HG03196 (cell line): ENCODE measurements around the gene BOD1L1.
A peak's percentile ranks its signal among the peaks of the same experiment; 100 is the strongest.

Experiments
- ATAC-seq: cut with Tn5 transposase; IDR thresholded peaks from one replicate; pipeline ENCODE4 v1.9.1; 2021; ENCODE audit not compliant: unreplicated experiment

The BOD1L1 gene

GRCh38 chr4:13540446-13541175, 86.9 kb downstream of the BOD1L1 start:
- no peak for ATAC-seq

- ATAC-seq: no peak
Measured at GRCh38 chr4:13539619-13540445, 87.7 kb downstream of the BOD1L1 start.

GRCh38 chr4:13539047-13539618, 88.4 kb downstream of the BOD1L1 start:
- ATAC-seq: no peak

- no peak for ATAC-seq
Measured at GRCh38 chr4:13538427-13538973, 89.0 kb downstream of the BOD1L1 start.

GRCh38 chr4:13537832-13538177, 89.7 kb downstream of the BOD1L1 start:
- no peak for ATAC-seq

GRCh38 chr4:13537011-13537831, 90.3 kb downstream of the BOD1L1 start:
- no peak for ATAC-seq

GRCh38 chr4:13536607-13537006, 90.9 kb downstream of the BOD1L1 start:
- no peak for ATAC-seq

GRCh38 chr4:13535708-13536361, 91.7 kb downstream of the BOD1L1 start:
- ATAC-seq: no peak

GRCh38 chr4:13535118-13535517, 92.4 kb downstream of the BOD1L1 start:
- no peak for ATAC-seq

- no peak for ATAC-seq
Measured at GRCh38 chr4:13534344-13535063, 93.0 kb downstream of the BOD1L1 start.

- no peak for ATAC-seq
Measured at GRCh38 chr4:13533670-13534343, 93.7 kb downstream of the BOD1L1 start.

GRCh38 chr4:13531625-13531998, 95.9 kb downstream of the BOD1L1 start:
- ATAC-seq: no peak

- ATAC-seq: no peak
Measured at GRCh38 chr4:13530823-13531624, 96.5 kb downstream of the BOD1L1 start.

GRCh38 chr4:13529128-13529919, 98.2 kb downstream of the BOD1L1 start:
- ATAC-seq: no peak

GRCh38 chr4:13528821-13529127, 98.8 kb downstream of the BOD1L1 start:
- no peak for ATAC-seq

- ATAC-seq: peak; percentile 92
Measured at GRCh38 chr4:13527981-13528820, 99.3 kb downstream of the BOD1L1 start.
